Prostate gland (tissue), 2 donors: ENCODE data around the gene FAM98A. TPM values are rescaled to one million over a fixed set of nuclear protein-coding genes. Genes with fewer than 3 reads are reported as not detected.

Experiments used
- DNase-seq: peaks from one replicate; pipeline ENCODE4 v3.0.0-alpha.2; 2019; ENCODE audit warnings: low spot score
- H3K27ac ChIP-seq, 2 donors: fragments of 200-600 bp; sonication (generic); 2 replicates each; pipeline ENCODE4 v1.5.1; 2017 to 2019
- H3K27me3 ChIP-seq: fragments of 200-600 bp; sonication (generic); replicated peaks from 2 replicates; pipeline ENCODE4 v1.5.1; 2019; ENCODE audit not compliant: insufficient read depth
- H3K36me3 ChIP-seq, 2 donors: fragments of 200-600 bp; sonication (generic); 1 replicate in 1 of 2; 2 replicates in 1 of 2; pipeline versions ENCODE4 v1.5.1 to v1.8.1; 2017 to 2019
- H3K4me1 ChIP-seq: fragments of 200-600 bp; sonication (generic); replicated peaks from 2 replicates; pipeline ENCODE4 v1.5.1; 2019
- H3K4me3 ChIP-seq, 2 donors: fragments of 200-600 bp; sonication (generic); 2 replicates each; pipeline ENCODE4 v1.5.1; 2017 to 2019
- H3K9me3 ChIP-seq: fragments of 200-600 bp; sonication (generic); 2 replicates; pipeline ENCODE4 v1.5.1; 2017
- POLR2A ChIP-seq: fragments of 450-650 bp; IDR thresholded peaks from one replicate; pipeline ENCODE4 v1.6.1; 2016; ENCODE audit warnings: antibody characterized with exemption, mild to moderate bottlenecking
- POLR2AphosphoS5 ChIP-seq: sonication (generic); formaldehyde crosslinking; IDR thresholded peaks from one replicate; pipeline ENCODE4 v1.6.1; 2017; ENCODE audit warnings: antibody characterized with exemption
- WGBS: methylation state at CpG from one replicate; pipeline ENCODE4 v1.1.5; 2018; 5-methylcytosine and 5-hydroxymethylcytosine counted together
- intact Hi-C: fragments of 100-400 bp; cut with DNase I; formaldehyde crosslinking; loops from one replicate; pipeline ENCODE4 v1.14.2; 2022
- total RNA-seq, 2 donors: library from RNA; depleted of rRNA; stranded (reverse); fragments of >200 nt; gene quantifications; one replicate each; pipeline ENCODE4 v1.1.0, GENCODE V29; 2016
- TF ChIP-seq, protein P1 (sequence below), 4 experiments: fragments of 200-600 bp in 2 of 4; fragments of 450-650 bp in 2 of 4; sonication (generic) in 2 of 4; IDR thresholded peaks; 1 replicate in 3 of 4; 2 replicates in 1 of 4; pipeline ENCODE4 v1.5.1; 2016 to 2019; ENCODE audit warnings: antibody characterized with exemption in 4 of 4, mild to moderate bottlenecking in 2 of 4, moderate library complexity in 2 of 4

Gene FAM98A
- total RNA-seq, 2 donors from 2014 or later: 26.6 to 104 TPM

DNA sequence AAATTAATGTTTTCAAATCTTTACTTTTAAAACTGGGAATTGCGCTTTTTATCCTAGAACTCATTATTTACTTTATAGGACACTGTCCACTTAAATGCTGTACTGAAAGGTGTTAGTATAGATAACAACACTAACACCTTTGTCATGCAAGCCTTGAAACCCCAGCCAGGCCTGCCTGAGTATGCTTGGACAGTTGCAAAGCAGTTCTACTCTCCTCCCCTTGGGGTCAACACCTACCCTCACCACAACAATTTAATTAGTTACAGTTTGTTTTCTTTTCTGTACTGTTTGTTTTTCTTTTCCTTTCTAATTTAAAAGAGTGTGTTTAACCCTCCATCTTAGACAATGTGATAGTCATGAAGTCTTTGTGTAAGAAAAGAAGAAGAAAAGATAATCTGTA lies 18.9 kb upstream of the FAM98A start:
- TF ChIP-seq POLR2A (no peak), POLR2AphosphoS5 (no peak)
- TF ChIP-seq, protein P1, sequence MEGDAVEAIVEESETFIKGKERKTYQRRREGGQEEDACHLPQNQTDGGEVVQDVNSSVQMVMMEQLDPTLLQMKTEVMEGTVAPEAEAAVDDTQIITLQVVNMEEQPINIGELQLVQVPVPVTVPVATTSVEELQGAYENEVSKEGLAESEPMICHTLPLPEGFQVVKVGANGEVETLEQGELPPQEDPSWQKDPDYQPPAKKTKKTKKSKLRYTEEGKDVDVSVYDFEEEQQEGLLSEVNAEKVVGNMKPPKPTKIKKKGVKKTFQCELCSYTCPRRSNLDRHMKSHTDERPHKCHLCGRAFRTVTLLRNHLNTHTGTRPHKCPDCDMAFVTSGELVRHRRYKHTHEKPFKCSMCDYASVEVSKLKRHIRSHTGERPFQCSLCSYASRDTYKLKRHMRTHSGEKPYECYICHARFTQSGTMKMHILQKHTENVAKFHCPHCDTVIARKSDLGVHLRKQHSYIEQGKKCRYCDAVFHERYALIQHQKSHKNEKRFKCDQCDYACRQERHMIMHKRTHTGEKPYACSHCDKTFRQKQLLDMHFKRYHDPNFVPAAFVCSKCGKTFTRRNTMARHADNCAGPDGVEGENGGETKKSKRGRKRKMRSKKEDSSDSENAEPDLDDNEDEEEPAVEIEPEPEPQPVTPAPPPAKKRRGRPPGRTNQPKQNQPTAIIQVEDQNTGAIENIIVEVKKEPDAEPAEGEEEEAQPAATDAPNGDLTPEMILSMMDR (IDR thresholded peaks at IDR 0.05): no peak
- H3K36me3 ChIP-seq: no peaks in the 10 kb centered on the region
- no peak overlapping the region for H3K27ac ChIP-seq
- intact Hi-C loops: no loop called here
- no peaks in the 10 kb centered on the region for H3K9me3 ChIP-seq
- H3K4me3 ChIP-seq: no peak overlapping the region
- WGBS: 88% methylated on average over 1 of the region's 1 CpG
- no peaks in the 10 kb centered on the region for H3K4me1 ChIP-seq
- no peaks in the 10 kb centered on the region for H3K27me3 ChIP-seq
- DNase-seq: no peak

DNA sequence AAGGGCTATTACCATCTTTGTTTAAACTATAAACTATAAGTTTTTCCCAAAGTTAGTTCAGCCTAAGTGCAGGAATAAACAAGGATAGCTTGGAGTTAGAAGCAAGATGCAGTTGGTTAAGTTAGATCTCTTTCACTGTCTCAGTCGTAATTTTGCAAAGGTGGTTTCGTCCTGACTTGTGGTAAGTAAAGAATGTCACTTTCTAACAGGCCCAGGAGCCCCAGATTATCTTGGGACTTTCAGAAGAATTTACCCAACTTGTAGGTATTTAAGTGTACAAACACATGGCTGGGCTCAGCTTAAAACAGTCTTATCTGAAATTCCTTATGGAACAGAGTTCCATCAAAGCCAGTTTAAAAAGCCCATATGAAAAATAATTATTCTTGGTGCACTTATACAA lies 18.3 kb upstream of the FAM98A start:
- no peaks in the 10 kb centered on the region for H3K4me1 ChIP-seq
- no peaks in the 10 kb centered on the region for H3K36me3 ChIP-seq
- H3K27me3 ChIP-seq: no peaks in the 10 kb centered on the region
- no peak for DNase-seq
- WGBS: 68% methylated on average over 2 of the region's 2 CpGs
- H3K4me3 ChIP-seq: no peak overlapping the region
- no peaks in the 10 kb centered on the region for H3K9me3 ChIP-seq
- TF ChIP-seq POLR2A (no peak), POLR2AphosphoS5 (no peak)
- H3K27ac ChIP-seq: no peak overlapping the region
- intact Hi-C loops: no loop called here

DNA sequence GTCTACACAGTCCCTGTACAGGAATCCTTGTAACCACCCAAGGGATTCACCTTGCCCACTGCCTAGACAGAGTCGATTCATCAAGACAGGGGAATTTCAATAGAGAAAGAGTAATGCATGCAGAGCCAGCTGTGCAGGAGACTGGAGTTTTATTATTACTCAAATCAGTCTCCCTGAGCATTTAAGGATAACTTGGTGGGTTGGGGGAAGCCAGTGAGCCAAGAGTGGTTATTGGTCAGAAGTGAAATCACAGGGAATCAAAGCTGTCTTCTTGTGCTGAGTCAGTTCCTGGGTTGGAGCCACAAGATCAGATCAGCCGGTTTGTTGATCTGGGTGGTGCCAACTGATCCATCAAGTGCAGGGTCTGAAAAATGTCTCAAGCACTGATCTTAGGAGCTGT lies 17.8 kb upstream of the FAM98A start:
- Histone ChIP-seq H3K4me3 (no peak overlapping the region), H3K4me1 (no peaks in the 10 kb centered on the region), H3K9me3 (no peaks in the 10 kb centered on the region), H3K27me3 (no peaks in the 10 kb centered on the region), H3K27ac (no peak overlapping the region), H3K36me3 (no peaks in the 10 kb centered on the region)
- TF ChIP-seq POLR2A: no peak
- no peak for TF ChIP-seq POLR2AphosphoS5
- TF ChIP-seq, protein P1 (IDR thresholded peaks at IDR 0.05): no peak
- intact Hi-C loops: no loop called here
- 83% methylated on average over 2 of the region's 2 CpGs for WGBS
- DNase-seq: no peak

DNA sequence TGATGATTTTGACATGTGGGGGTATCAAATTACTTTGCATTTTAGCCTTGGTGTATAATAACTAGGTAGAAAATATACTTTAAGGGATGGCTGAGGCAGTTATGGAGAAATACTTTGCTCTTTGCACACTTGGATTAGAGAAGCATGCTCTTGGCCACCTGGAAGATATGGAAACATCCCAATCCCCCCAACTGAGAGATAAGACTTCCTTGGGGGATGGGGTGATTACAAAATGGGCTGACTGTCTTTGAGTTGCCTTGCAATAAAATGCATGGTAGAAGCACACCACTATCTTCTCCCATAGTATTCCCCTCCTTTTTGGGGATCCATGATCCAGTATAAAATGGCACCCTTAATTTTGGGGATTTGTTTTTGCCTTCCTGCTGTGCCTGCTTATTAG lies 15.1 kb upstream of the FAM98A start:
- Histone ChIP-seq H3K4me1 (no peaks in the 10 kb centered on the region), H3K9me3 (no peaks in the 10 kb centered on the region), H3K36me3 (no peaks in the 10 kb centered on the region), H3K4me3 (no peak overlapping the region), H3K27me3 (no peaks in the 10 kb centered on the region), H3K27ac (no peak overlapping the region)
- intact Hi-C loops: no loop called here
- no peak for DNase-seq
- TF ChIP-seq, protein P1 (IDR thresholded peaks at IDR 0.05): no peak
- TF ChIP-seq POLR2AphosphoS5 (no peak), POLR2A (no peak)

GRCh38 chr2:33607905-33608304 lies 8.8 kb upstream of the FAM98A start:
- Histone ChIP-seq H3K4me1 (no peaks in the 10 kb centered on the region), H3K9me3 (no peaks in the 10 kb centered on the region), H3K27me3 (no peaks in the 10 kb centered on the region), H3K4me3 (no peak overlapping the region), H3K36me3 (no peaks in the 10 kb centered on the region), H3K27ac (no peak overlapping the region)
- intact Hi-C loops: no loop called here
- TF ChIP-seq POLR2A: no peak
- TF ChIP-seq POLR2AphosphoS5: no peak
- TF ChIP-seq, protein P1 (IDR thresholded peaks at IDR 0.05): no peak
- 64% methylated on average over 2 of the region's 2 CpGs for WGBS
- no peak for DNase-seq
